Kidney (tissue), 14 donors: Measurements from ENCODE around the gene CHL1. TPM values are rescaled to one million over a fixed set of nuclear protein-coding genes. Genes with fewer than 3 reads are reported as not detected.

ENCODE experiments used
- DNase-seq, 5 donors: peaks; one replicate each; pipeline ENCODE4 v3.0.0-alpha.2; 2013 to 2020
- FAIRE-seq: peaks from 2 replicates; lab custom pipeline; 2012; peaks lifted over from hg19 to GRCh38; lab: Jason Lieb, UNC
- H3K27ac ChIP-seq, 2 donors: one replicate each; pipeline ENCODE4 v1.7.0; 2013; ENCODE audit warnings: low read depth in 2 of 2, low read length in 2 of 2, inconsistent platforms in 1 of 2
- H3K27me3 ChIP-seq: one replicate; pipeline ENCODE4 v1.7.1; 2013; ENCODE audit warnings: low read length, inconsistent platforms; ENCODE audit not compliant: control insufficient read depth, insufficient read depth
- H3K36me3 ChIP-seq, 3 donors: one replicate each; pipeline versions ENCODE4 v1.7.0 to v1.7.1; 2013; ENCODE audit warnings: low read length in 3 of 3, control low read depth in 1 of 3, inconsistent platforms in 1 of 3; ENCODE audit not compliant: insufficient read depth in 3 of 3, control insufficient read depth in 2 of 3
- H3K4me1 ChIP-seq, 3 donors: one replicate each; pipeline versions ENCODE4 v1.7.0 to v1.7.1; 2013; ENCODE audit warnings: low read length in 3 of 3, inconsistent platforms in 1 of 3, low read depth in 1 of 3; ENCODE audit not compliant: control insufficient read depth in 2 of 3, insufficient read depth in 2 of 3
- H3K4me3 ChIP-seq, 3 donors: one replicate each; pipeline versions ENCODE4 v1.7.0 to v1.8.1; 2013; ENCODE audit warnings: low read length in 3 of 3, control low read depth in 1 of 3, inconsistent platforms in 1 of 3
- H3K9ac ChIP-seq, 3 donors: one replicate each; pipeline versions ENCODE4 v1.7.0 to v1.7.1; 2013; ENCODE audit warnings: low read length in 3 of 3, control low read depth in 1 of 3, inconsistent platforms in 1 of 3
- H3K9me3 ChIP-seq, 3 donors: one replicate each; pipeline versions ENCODE4 v1.7.0 to v1.7.1; 2013; ENCODE audit warnings: low read length in 3 of 3, control low read depth in 1 of 3, inconsistent platforms in 1 of 3; ENCODE audit not compliant: control insufficient read depth in 2 of 3, insufficient read depth in 1 of 3
- CTCF ChIP-seq: IDR thresholded peaks from 3 replicates; pipeline ENCODE4 v1.5.1; 2012; ENCODE audit warnings: mild to moderate bottlenecking, moderate library complexity, borderline replicate concordance; ENCODE audit not compliant: insufficient read depth; ENCODE audit errors: extremely low read depth
- intact Hi-C: fragments of 100-400 bp; cut with DNase I; formaldehyde crosslinking; loops from one replicate; pipeline ENCODE4 v1.11.1; 2022
- polyA plus RNA-seq: library from polyadenylated mRNA; stranded (reverse); fragments of 350-450 nt; fragmentation: Illumina TruSeq; extraction: RNeasy Lipid Tissue Mini Kit (QIAGEN cat#74804); gene quantifications from one replicate; pipeline ENCODE4 v1.2.3, GENCODE V29; 2014; ENCODE audit warnings: low read depth, low replicate concordance; ENCODE audit not compliant: insufficient read depth
- total RNA-seq: library from RNA; stranded (reverse); fragmentation: NEBNext Ultra II Directional; extraction: Animal tissue kit (Norgen Biotek cat#: 25700); gene quantifications from one replicate; pipeline ENCODE4 v1.2.1, GENCODE V29; 2021
- donor health status: control.
- donor health status: control.
- donor health status: control.
- donor health status: control.
- donor health status: control.
- donor health status: DM: yes; HTN: yes; CAD: no.
- donor health status: Normal renal cell carcinoma (clear cell type).

The CHL1 gene
- total and polyA plus RNA-seq, 2 donors from 2014 or later: 10.6 to 109 TPM

GRCh38 chr3:299590-300301 lies 103.2 kb downstream of the CHL1 start:
- no peaks in the 10 kb centered on the region for H3K27me3 ChIP-seq
- H3K36me3 ChIP-seq: no peaks in the 10 kb centered on the region
- intact Hi-C loops: no loop called here
- no peak for TF ChIP-seq CTCF
- DNase-seq (no peak), FAIRE-seq (no peak)
- H3K4me3 ChIP-seq: no peak overlapping the region
- no peaks in the 10 kb centered on the region for H3K9me3 ChIP-seq
- no peaks in the 10 kb centered on the region for H3K4me1 ChIP-seq
- H3K9ac ChIP-seq: no peak overlapping the region
- no peak overlapping the region for H3K27ac ChIP-seq

- Histone ChIP-seq H3K27ac (no peak overlapping the region), H3K4me1 (no peaks in the 10 kb centered on the region), H3K4me3 (no peak overlapping the region), H3K36me3 (no peaks in the 10 kb centered on the region), H3K27me3 (no peaks in the 10 kb centered on the region), H3K9me3 (no peaks in the 10 kb centered on the region), H3K9ac (no peak overlapping the region)
- FAIRE-seq (no peak), DNase-seq (no peak)
- TF ChIP-seq CTCF: no peak
- intact Hi-C loops: no loop called here
Measured at GRCh38 chr3:307182-307581, 110.6 kb downstream of the CHL1 start.

- no peaks in the 10 kb centered on the region for H3K4me1 ChIP-seq
- no peak overlapping the region for H3K9ac ChIP-seq
- H3K9me3 ChIP-seq: no peaks in the 10 kb centered on the region
- DNase-seq (peak in 4 of 5 donors; percentile 12 to 64 (median 16)), FAIRE-seq (no peak)
- intact Hi-C loops: no loop called here
- H3K4me3 ChIP-seq: no peak overlapping the region
- H3K27ac ChIP-seq: no peak overlapping the region
- no peak for TF ChIP-seq CTCF
- no peaks in the 10 kb centered on the region for H3K36me3 ChIP-seq
- no peaks in the 10 kb centered on the region for H3K27me3 ChIP-seq
Measured at GRCh38 chr3:308597-309321, 112.2 kb downstream of the CHL1 start.
